Lung microvascular endothelial cell (primary cell): ENCODE data around the gene PRAMEF17. TPM values are rescaled to one million over a fixed set of nuclear protein-coding genes. Genes with fewer than 3 reads are reported as not detected.

ENCODE experiments used
- total RNA-seq: library from RNA; depleted of rRNA; stranded (reverse); fragments of >200 nt; gene quantifications from 2 replicates; pipeline ENCODE4 v1.2.1, GENCODE V29; 2014

The PRAMEF17 gene
- total RNA-seq, 1 donor from 2014 or later, result not detected

Other genes starting within 250 kb of the PRAMEF17 start
- gene PRAMEF26, start 233.6 kb upstream of the PRAMEF17 start, total RNA-seq, result not detected in 2 replicates
- gene HNRNPCL4, start 224.0 kb upstream of the PRAMEF17 start, total RNA-seq, result not detected in 2 replicates
- not detected in 2 replicates for gene PRAMEF9, start 217.8 kb upstream of the PRAMEF17 start, total RNA-seq
- not detected in 2 replicates for gene PRAMEF13, start 188.2 kb upstream of the PRAMEF17 start, total RNA-seq
- not detected in 2 replicates for gene PRAMEF18, start 163.5 kb upstream of the PRAMEF17 start, total RNA-seq
- not detected in 2 replicates for gene PRAMEF5, start 135.4 kb upstream of the PRAMEF17 start, total RNA-seq
- not detected in 2 replicates for gene PRAMEF8, start 104.5 kb upstream of the PRAMEF17 start, total RNA-seq
- gene PRAMEF33, start 86.1 kb upstream of the PRAMEF17 start, total RNA-seq, result not detected in 2 replicates
- gene PRAMEF15, start 74.1 kb upstream of the PRAMEF17 start, total RNA-seq, result not detected in 2 replicates
- not detected in 2 replicates for gene PRAMEF14, start 42.5 kb upstream of the PRAMEF17 start, total RNA-seq
- gene PRAMEF19, start 17.7 kb upstream of the PRAMEF17 start, total RNA-seq, result not detected in 2 replicates
- not detected in 2 replicates for gene PRAMEF20, start 20.8 kb downstream of the PRAMEF17 start, total RNA-seq
- gene LRRC38, start 124.4 kb downstream of the PRAMEF17 start, total RNA-seq, result 0.22 and 0.40 TPM in 2 replicates
- 45.1 and 108 TPM in 2 replicates for gene PDPN, start 194.2 kb downstream of the PRAMEF17 start, total RNA-seq